SK-N-SH (cell line): ENCODE data around the gene PAXIP1.

ENCODE experiments used
- CHD2 ChIP-seq: fragments of 150-350 bp; IDR thresholded peaks from 2 replicates; pipeline ENCODE4 v1.6.1; 2018; ENCODE audit warnings: low read length; ENCODE audit not compliant: partially characterized antibody
- FOSL2 ChIP-seq: IDR thresholded peaks from 2 replicates; pipeline ENCODE4 v1.4.0; 2012; ENCODE audit warnings: low read depth, mild to moderate bottlenecking, moderate library complexity, borderline replicate concordance
- MXI1 ChIP-seq: IDR thresholded peaks from 2 replicates; pipeline ENCODE4 v1.6.1; 2012; ENCODE audit warnings: mild to moderate bottlenecking, low read depth, low read length, improper control_type of control experiment
- NRF1 ChIP-seq: IDR thresholded peaks from 2 replicates; pipeline ENCODE4 v1.6.1; 2012; ENCODE audit warnings: low read depth, mild to moderate bottlenecking, low read length
- POLR2AphosphoS5 ChIP-seq: IDR thresholded peaks from 2 replicates; pipeline ENCODE4 v1.6.1; 2012; ENCODE audit warnings: low read depth, low read length
- SIN3A ChIP-seq: IDR thresholded peaks from 2 replicates; pipeline ENCODE4 v1.6.1; 2012; ENCODE audit warnings: low read depth, mild to moderate bottlenecking, low read length, moderate library complexity, borderline replicate concordance
- TAF1 ChIP-seq: IDR thresholded peaks from 2 replicates; pipeline ENCODE4 v1.6.1; 2012; ENCODE audit warnings: low read depth, mild to moderate bottlenecking, low read length, moderate library complexity, borderline replicate concordance
- ZBTB33 ChIP-seq: IDR thresholded peaks from 2 replicates; pipeline ENCODE4 v1.4.0; 2012; ENCODE audit warnings: low read depth, borderline replicate concordance
- TF ChIP-seq, protein P1 (sequence below): fragments of 200-600 bp; sonication (generic); IDR thresholded peaks from 2 replicates; pipeline ENCODE4 v1.6.1; 2017; ENCODE audit warnings: antibody characterized with exemption, mild to moderate bottlenecking, moderate library complexity
- TF ChIP-seq, protein P2 (sequence below): IDR thresholded peaks from 2 replicates; pipeline ENCODE4 v1.6.1; 2012; ENCODE audit warnings: mild to moderate bottlenecking, low read depth, low read length, moderate library complexity

- TF ChIP-seq MXI1 (no peak), POLR2AphosphoS5 (no peak), FOSL2 (no peak), ZBTB33 (no peak), NRF1 (no peak), TAF1 (no peak), SIN3A (no peak), CHD2 (no peak)
- TF ChIP-seq, protein P1, sequence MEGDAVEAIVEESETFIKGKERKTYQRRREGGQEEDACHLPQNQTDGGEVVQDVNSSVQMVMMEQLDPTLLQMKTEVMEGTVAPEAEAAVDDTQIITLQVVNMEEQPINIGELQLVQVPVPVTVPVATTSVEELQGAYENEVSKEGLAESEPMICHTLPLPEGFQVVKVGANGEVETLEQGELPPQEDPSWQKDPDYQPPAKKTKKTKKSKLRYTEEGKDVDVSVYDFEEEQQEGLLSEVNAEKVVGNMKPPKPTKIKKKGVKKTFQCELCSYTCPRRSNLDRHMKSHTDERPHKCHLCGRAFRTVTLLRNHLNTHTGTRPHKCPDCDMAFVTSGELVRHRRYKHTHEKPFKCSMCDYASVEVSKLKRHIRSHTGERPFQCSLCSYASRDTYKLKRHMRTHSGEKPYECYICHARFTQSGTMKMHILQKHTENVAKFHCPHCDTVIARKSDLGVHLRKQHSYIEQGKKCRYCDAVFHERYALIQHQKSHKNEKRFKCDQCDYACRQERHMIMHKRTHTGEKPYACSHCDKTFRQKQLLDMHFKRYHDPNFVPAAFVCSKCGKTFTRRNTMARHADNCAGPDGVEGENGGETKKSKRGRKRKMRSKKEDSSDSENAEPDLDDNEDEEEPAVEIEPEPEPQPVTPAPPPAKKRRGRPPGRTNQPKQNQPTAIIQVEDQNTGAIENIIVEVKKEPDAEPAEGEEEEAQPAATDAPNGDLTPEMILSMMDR: no peak
- TF ChIP-seq, protein P2, sequence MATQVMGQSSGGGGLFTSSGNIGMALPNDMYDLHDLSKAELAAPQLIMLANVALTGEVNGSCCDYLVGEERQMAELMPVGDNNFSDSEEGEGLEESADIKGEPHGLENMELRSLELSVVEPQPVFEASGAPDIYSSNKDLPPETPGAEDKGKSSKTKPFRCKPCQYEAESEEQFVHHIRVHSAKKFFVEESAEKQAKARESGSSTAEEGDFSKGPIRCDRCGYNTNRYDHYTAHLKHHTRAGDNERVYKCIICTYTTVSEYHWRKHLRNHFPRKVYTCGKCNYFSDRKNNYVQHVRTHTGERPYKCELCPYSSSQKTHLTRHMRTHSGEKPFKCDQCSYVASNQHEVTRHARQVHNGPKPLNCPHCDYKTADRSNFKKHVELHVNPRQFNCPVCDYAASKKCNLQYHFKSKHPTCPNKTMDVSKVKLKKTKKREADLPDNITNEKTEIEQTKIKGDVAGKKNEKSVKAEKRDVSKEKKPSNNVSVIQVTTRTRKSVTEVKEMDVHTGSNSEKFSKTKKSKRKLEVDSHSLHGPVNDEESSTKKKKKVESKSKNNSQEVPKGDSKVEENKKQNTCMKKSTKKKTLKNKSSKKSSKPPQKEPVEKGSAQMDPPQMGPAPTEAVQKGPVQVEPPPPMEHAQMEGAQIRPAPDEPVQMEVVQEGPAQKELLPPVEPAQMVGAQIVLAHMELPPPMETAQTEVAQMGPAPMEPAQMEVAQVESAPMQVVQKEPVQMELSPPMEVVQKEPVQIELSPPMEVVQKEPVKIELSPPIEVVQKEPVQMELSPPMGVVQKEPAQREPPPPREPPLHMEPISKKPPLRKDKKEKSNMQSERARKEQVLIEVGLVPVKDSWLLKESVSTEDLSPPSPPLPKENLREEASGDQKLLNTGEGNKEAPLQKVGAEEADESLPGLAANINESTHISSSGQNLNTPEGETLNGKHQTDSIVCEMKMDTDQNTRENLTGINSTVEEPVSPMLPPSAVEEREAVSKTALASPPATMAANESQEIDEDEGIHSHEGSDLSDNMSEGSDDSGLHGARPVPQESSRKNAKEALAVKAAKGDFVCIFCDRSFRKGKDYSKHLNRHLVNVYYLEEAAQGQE: no peak
Measured at GRCh38 chr7:154917808-154918160, 85.1 kb downstream of the PAXIP1 start.
